HS-27A (cell line): Measurements from ENCODE around the gene PPFIA1.

ENCODE experiments used
- DNase-seq: peaks from one replicate; pipeline ENCODE4 v3.0.0-alpha.2; 2012; ENCODE audit warnings: low read depth, missing footprints

The PPFIA1 gene

DNA sequence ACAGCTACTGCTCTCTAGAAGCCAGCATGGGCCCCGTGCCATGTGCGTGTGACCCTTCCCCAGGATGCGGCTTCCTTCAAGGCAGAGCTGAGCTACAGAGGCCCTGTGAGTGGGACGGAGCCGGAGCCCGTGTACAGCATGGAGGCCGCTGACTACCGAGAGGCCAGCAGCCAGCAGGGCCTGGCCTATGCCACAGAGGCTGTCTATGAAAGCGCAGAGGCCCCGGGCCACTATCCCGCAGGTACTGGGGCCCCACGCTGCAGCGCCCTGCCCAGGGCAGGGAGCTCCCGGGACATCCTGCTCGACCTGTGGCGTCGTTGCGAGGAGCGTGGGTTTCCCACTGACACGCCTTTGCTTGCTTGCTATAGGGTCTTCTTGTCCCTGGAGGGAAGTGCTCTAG, 162.5 kb downstream of the PPFIA1 start:
- no peak for DNase-seq

DNA sequence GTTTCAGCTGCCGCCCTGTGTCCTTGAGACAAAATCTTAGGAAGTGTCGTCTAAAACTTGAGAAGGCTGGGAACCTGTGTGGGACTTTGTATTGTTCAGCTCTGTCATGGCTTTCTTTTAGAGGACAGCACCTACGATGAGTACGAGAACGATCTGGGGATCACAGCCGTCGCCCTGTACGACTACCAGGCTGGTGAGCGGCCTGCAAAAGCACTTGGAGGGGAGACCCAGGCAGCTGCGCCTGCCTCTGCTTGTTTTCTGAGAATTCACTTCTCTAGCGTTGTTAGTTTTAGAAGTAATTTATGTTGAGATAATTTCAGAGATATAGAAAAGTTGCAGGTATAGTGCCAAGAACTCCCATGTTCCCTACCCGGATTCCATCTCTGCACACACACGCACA, 163.0 kb downstream of the PPFIA1 start:
- no peak for DNase-seq
